Measurements from ENCODE around the gene DIAPH2. TPM values are rescaled to one million over a fixed set of nuclear protein-coding genes. Genes with fewer than 3 reads are reported as not detected.

Gene DIAPH2
- total RNA-seq, 1 donor from 2014 or later = 34.2 TPM

DNA sequence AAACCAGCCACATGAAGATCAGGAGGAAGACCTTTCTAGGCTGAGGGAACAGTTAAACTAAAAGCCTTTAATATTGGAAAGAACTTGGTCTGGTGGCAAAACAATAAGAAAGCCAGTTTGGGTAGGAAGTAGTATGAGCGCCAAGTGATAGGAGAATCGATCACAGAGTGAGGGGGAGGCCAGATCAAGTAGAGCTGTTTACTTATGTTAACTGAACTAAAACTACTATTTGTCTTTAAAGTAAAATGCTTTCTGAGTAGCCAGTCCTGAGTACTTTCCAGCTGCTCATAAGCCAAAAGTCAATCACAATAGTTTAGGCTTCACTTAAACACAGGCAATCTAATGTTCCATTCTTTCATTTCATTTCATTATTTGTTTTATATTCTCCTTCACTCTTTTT is 136.3 kb downstream of the DIAPH2 start:
- H3K36me3 ChIP-seq = no peaks in the 10 kb centered on the region
- no peaks in the 10 kb centered on the region for H3K9me3 ChIP-seq

DNA sequence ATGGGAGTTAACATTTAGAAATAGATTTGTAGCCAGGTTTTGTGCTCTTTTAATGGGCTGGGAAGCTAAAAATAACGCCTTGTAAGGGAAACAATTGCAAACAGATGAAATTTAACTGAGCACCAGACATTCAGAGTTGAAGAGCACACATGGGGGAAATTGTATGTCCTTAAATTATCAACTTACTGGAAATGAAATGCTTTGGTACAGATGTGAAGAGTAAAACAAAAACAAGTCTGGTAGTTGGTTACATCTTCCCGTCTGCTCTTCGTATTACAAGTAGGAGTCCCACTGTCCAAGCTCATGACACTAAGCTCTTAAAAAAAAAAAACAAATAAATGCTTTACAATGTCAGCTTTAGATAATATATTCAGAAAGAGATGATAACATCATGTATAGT is 139.5 kb downstream of the DIAPH2 start:
- intact Hi-C loops (cut with DNase I) = no loop called here

More for the DNA sequence above, 136.3 kb downstream of the DIAPH2 start:
- no peak for ATAC-seq
- intact Hi-C loops (cut with DNase I) = no loop called here
- H3K4me1 ChIP-seq = no peaks in the 10 kb centered on the region
- no peaks in the 10 kb centered on the region for H3K27me3 ChIP-seq (ENCODE audit: low read depth)
- H3K27ac ChIP-seq = no peak overlapping the region
- TF ChIP-seq, protein P1, sequence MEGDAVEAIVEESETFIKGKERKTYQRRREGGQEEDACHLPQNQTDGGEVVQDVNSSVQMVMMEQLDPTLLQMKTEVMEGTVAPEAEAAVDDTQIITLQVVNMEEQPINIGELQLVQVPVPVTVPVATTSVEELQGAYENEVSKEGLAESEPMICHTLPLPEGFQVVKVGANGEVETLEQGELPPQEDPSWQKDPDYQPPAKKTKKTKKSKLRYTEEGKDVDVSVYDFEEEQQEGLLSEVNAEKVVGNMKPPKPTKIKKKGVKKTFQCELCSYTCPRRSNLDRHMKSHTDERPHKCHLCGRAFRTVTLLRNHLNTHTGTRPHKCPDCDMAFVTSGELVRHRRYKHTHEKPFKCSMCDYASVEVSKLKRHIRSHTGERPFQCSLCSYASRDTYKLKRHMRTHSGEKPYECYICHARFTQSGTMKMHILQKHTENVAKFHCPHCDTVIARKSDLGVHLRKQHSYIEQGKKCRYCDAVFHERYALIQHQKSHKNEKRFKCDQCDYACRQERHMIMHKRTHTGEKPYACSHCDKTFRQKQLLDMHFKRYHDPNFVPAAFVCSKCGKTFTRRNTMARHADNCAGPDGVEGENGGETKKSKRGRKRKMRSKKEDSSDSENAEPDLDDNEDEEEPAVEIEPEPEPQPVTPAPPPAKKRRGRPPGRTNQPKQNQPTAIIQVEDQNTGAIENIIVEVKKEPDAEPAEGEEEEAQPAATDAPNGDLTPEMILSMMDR (IDR thresholded peaks at IDR 0.05) = no peak
- no peak for DNase-seq
- no peak overlapping the region for H3K4me3 ChIP-seq

DNA sequence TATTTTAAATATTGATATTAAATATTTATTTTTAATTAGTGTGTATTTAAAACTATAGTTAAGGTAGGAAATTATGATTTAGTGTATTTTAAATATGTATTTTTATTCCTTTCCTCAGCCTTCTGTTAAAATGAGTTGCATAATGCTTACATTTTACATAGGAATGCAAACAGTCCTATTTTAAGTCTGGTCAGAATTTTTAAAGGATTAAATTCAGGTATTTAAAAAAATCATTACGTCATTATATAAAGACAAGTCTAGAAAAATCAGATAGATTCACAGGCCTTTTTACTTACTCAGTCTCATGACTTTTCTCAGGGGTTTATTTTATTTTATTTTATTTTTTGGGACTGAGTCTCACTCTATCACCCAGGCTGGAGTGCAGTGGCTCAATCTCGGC is 148.7 kb downstream of the DIAPH2 start:
- Histone ChIP-seq H3K36me3 (no peaks in the 10 kb centered on the region), H3K9me3 (no peaks in the 10 kb centered on the region), H3K27ac (no peak overlapping the region), H3K4me1 (no peaks in the 10 kb centered on the region), H3K4me3 (no peak overlapping the region), H3K27me3 (ENCODE audit: low read depth) (no peaks in the 10 kb centered on the region)
- no peak for DNase-seq
- intact Hi-C loops (cut with DNase I) = no loop called here
- ATAC-seq = no peak
- TF ChIP-seq, protein P1 (IDR thresholded peaks at IDR 0.05) = no peak

More for the DNA sequence above, 139.5 kb downstream of the DIAPH2 start:
- Histone ChIP-seq H3K36me3 (no peaks in the 10 kb centered on the region), H3K27me3 (ENCODE audit: low read depth) (no peaks in the 10 kb centered on the region), H3K4me3 (no peak overlapping the region), H3K9me3 (no peaks in the 10 kb centered on the region), H3K27ac (no peak overlapping the region), H3K4me1 (no peaks in the 10 kb centered on the region)
- DNase-seq (no peak), ATAC-seq (no peak)
- TF ChIP-seq, protein P1 (IDR thresholded peaks at IDR 0.05) = no peak

DNA sequence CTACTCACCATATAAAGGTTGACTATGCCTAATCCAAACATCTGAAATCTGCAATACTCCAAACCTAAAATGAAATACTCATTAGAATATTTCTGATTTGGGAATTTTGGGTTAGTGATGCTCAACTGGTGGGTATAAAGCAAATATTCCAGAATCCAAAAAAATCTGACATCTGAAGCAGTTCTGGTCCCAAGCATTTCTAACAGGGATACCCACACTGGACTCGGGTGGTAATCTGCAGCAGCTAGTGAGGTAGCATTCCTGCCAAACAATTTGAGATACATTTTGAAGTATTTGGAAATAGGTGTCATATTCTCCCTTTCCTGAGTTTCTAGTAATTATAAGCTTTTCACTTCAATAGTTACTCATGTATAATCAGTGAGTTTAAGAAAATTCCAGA is 149.5 kb downstream of the DIAPH2 start:
- intact Hi-C loops (cut with DNase I) = no loop called here
- no peak for ATAC-seq
- H3K36me3 ChIP-seq = no peaks in the 10 kb centered on the region
- TF ChIP-seq, protein P1 (IDR thresholded peaks at IDR 0.05) = no peak
- no peak overlapping the region for H3K4me3 ChIP-seq
- H3K9me3 ChIP-seq = no peaks in the 10 kb centered on the region
- H3K27ac ChIP-seq = no peak overlapping the region
- no peaks in the 10 kb centered on the region for H3K27me3 ChIP-seq (ENCODE audit: low read depth)
- no peaks in the 10 kb centered on the region for H3K4me1 ChIP-seq
- DNase-seq = no peak

DNA sequence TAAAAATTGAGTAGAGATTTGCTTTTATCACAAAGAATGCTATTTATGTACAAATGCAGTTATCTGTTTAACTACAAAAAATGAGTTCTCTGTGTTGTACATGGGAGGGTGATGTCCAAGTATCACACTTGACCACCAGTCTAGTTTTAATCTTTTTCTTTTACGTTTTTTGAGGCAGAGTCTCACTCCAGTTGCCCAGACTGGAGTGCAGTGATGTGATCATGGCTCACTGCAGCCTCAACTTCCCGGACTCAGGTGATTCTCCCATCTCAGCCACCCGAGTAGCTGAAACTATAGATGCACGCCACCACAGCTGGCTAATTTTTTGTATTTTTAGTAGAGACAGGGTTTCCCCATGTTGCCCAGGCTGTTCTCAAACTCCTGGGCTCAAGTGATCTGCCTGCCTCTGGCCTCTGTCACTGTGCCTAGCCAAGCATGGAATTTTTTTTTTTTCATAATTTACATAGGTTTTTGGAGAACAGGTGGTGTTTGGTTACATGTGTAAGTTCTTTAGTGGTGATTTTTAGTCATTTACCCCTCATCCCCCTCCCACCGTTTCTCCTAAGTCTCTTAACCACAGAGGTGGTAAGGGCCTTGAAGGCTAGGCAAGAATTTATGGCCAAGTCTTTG is 151.1 kb downstream of the DIAPH2 start:
- intact Hi-C loops (cut with DNase I) = no loop called here
- Histone ChIP-seq H3K4me3 (no peak overlapping the region), H3K36me3 (no peaks in the 10 kb centered on the region), H3K27me3 (ENCODE audit: low read depth) (no peaks in the 10 kb centered on the region), H3K4me1 (no peaks in the 10 kb centered on the region), H3K9me3 (no peaks in the 10 kb centered on the region), H3K27ac (no peak overlapping the region)
- TF ChIP-seq, protein P1 (IDR thresholded peaks at IDR 0.05) = no peak
- DNase-seq (no peak), ATAC-seq (no peak)

All from lower lobe of right lung (tissue), 2 donors.